Esophagus (tissue), 2 donors: ENCODE results near the gene RASGRF1. TPM values are rescaled to one million over a fixed set of nuclear protein-coding genes. Genes with fewer than 3 reads are reported as not detected.

Experiments
- H3K27ac ChIP-seq, 2 donors: one replicate each; pipeline ENCODE4 v1.5.1; 2013; ENCODE audit warnings: low read depth in 2 of 2, mild to moderate bottlenecking in 2 of 2, inconsistent platforms in 1 of 2, low read length in 1 of 2, moderate library complexity in 1 of 2
- H3K27me3 ChIP-seq, 2 donors: one replicate each; pipeline ENCODE4 v1.6.1; 2013; ENCODE audit warnings: low read length in 2 of 2, control low read depth in 1 of 2, mild to moderate bottlenecking in 1 of 2; ENCODE audit not compliant: insufficient read depth in 2 of 2, control insufficient read depth in 1 of 2
- H3K36me3 ChIP-seq, 2 donors: one replicate each; pipeline ENCODE4 v1.6.1; 2013; ENCODE audit warnings: low read length in 1 of 2; ENCODE audit not compliant: control insufficient read depth in 2 of 2, insufficient read depth in 2 of 2
- H3K4me1 ChIP-seq, 2 donors: one replicate each; pipeline ENCODE4 v1.6.1; 2013; ENCODE audit warnings: low read length in 1 of 2; ENCODE audit not compliant: control insufficient read depth in 2 of 2, insufficient read depth in 2 of 2
- H3K4me3 ChIP-seq, 2 donors: one replicate each; pipeline ENCODE4 v1.5.1; 2013; ENCODE audit warnings: low read length in 2 of 2, mild to moderate bottlenecking in 2 of 2, low read depth in 1 of 2, moderate library complexity in 1 of 2
- H3K9me3 ChIP-seq, 2 donors: one replicate each; pipeline ENCODE4 v1.6.1; 2013; ENCODE audit warnings: mild to moderate bottlenecking in 2 of 2, low read depth in 1 of 2, low read length in 1 of 2, moderate library complexity in 1 of 2; ENCODE audit not compliant: control insufficient read depth in 2 of 2, insufficient read depth in 1 of 2
- WGBS, 2 donors: extraction: QIAGEN DNeasy Blood & Tissue Kit; methylation state at CpG; one replicate each; pipeline ENCODE4 v1.1.7; 2013; 5-methylcytosine and 5-hydroxymethylcytosine counted together
- polyA plus RNA-seq, 2 donors: library from polyadenylated mRNA; stranded (reverse); fragments of 200-250 nt; gene quantifications; one replicate each; pipeline ENCODE4 v1.2.3, GENCODE V29; 2013
- donor health status: healthy with polysubstance abuse.
- donor health status: Bipolar disorder and iron deficiency.

The RASGRF1 gene
- polyA plus RNA-seq, 2 donors: 0.02 to 0.04 TPM

DNA sequence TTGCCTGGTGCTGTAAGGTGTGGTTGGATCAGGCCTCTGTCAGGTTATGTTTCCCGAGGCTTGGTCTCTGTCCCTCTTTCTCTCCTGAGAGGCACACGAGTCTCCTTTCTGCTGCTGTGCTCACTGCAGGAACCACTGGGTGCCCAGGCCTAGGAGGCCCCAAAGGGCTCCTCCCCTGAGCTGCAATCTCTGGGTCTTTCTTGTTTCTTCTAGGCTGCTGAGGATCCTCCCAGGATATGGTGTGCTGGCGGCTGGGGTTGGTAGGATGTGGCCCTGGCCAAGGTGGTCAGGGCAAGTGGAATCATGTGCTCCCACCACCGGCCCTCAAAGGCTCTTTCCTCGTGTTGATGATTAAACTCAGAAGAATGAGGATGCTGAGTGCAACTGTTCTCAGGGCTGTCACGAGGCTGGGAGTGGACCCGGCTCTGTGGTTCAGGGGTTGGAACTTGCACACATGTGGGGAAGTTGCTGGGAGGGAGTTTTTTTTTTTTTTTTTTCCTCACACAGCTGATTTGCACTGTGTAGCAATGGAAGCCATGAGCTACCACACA is 102.1 kb downstream of the RASGRF1 start:
- Histone ChIP-seq H3K4me3 (no peak overlapping the region), H3K27me3 (no peaks in the 10 kb centered on the region), H3K36me3 (no peaks in the 10 kb centered on the region), H3K27ac (peak overlapping the region; percentile 54 to 83), H3K4me1 (peaks cover 6 to 14% of the 10 kb centered on the region in 2 donors), H3K9me3 (no peaks in the 10 kb centered on the region)
- 17 to 22% methylated on average over 7 of the region's 7 CpGs for WGBS, 2 donors

DNA sequence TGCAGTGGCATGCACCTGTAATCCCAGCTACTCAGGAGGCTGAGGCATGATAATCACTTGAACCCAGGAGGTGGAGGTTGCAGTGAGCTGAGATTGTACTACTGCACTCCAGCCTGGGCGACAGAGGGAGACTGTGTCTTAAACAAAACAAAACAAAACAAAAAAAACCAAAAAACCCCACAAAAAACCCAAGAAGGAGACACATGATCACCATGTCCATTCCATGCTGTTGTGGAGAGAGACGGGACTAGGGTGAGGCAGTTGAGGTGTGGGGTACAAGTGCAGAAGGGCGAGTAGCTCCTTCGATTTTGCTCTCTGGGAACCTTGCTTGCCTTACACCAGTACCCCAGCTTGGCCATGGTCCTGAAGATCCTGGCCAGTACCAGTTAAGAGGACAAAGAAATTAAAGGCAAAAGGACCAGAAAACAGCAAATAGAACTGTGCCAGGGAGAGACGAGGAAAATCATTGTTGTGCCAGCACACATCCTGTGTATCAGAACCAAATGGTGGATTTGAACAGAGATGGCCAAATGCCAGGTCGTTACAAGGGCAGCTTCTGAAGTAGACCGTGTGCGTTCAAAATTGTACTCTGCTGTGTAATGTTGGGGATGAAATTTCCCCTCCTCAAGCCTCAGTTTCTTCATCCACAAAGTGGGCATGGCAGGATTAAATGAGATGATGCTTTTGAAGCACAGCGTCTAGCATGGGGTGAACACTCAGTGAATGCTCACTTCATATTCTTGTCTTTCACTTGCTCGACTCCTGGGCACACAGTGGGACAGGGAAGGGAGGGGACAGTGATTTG is 102.8 kb downstream of the RASGRF1 start:
- no peaks in the 10 kb centered on the region for H3K27me3 ChIP-seq
- H3K4me3 ChIP-seq: no peak overlapping the region
- H3K9me3 ChIP-seq: no peaks in the 10 kb centered on the region
- WGBS, 2 donors: 65 to 78% methylated on average over 10 of the region's 10 CpGs
- H3K36me3 ChIP-seq: no peaks in the 10 kb centered on the region
- peaks cover 6 to 12% of the 10 kb centered on the region in 2 donors for H3K4me1 ChIP-seq
- H3K27ac ChIP-seq: peak overlapping the region; percentile 54 to 83

DNA sequence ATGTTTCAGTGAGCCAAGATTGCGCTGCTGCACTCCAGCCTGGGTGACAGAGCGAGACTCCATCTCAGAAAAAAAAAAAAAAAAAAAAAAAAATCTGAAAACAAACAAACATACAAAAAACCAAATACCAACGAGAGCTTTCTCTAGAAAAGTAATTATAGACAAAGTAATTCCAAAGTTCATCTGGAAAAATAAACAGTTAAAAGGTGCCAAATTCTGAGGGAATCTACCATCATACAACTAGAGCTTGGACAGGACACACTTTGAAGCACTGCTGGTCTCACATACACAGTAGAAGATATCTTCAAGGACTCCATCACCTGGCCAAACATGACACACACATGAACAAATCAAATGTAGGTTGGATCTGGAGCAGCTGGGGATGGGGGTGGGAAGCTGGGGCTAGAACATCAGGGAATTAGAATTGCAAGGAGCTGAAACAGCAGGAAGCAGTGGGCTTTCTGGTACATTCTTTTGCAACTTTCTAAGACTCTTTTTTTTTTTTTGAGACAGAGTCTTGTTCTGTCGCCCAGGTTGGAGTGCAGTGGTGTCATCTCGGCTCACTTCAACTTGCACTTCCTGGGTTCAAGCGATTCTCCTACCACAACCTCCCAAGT is 104.6 kb downstream of the RASGRF1 start:
- Histone ChIP-seq H3K27me3 (no peaks in the 10 kb centered on the region), H3K27ac (no peak overlapping the region), H3K36me3 (no peaks in the 10 kb centered on the region), H3K9me3 (no peaks in the 10 kb centered on the region), H3K4me1 (peaks cover 6 to 8% of the 10 kb centered on the region in 2 donors), H3K4me3 (no peak overlapping the region)
- WGBS, 2 donors: 80 to 84% methylated on average over 6 of the region's 6 CpGs

DNA sequence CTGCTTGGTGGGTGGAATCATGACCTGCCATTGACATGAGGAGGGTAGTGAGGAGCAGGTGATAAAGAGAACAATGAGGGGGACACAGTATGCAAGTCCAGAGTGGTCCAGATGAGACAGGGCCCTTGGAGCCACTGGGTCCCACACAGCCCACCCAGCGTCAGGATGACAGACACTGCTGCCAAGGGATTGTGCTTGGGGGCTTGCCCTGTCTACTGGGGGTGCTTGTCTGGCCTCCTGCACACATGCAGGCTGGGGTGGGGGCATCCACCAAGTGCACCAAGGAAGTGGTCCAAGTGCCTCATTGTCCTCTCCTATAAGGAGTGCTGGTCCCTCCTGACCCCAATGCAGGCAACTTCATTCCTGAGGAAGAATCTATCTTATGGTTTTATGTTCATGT is 106.5 kb downstream of the RASGRF1 start:
- Histone ChIP-seq H3K27me3 (no peaks in the 10 kb centered on the region), H3K4me3 (no peak overlapping the region), H3K27ac (no peak overlapping the region), H3K4me1 (peaks cover 5 to 7% of the 10 kb centered on the region in 2 donors), H3K9me3 (no peaks in the 10 kb centered on the region), H3K36me3 (no peaks in the 10 kb centered on the region)
- WGBS, 2 donors: 79 to 98% methylated on average over 1 of the region's 1 CpG

DNA sequence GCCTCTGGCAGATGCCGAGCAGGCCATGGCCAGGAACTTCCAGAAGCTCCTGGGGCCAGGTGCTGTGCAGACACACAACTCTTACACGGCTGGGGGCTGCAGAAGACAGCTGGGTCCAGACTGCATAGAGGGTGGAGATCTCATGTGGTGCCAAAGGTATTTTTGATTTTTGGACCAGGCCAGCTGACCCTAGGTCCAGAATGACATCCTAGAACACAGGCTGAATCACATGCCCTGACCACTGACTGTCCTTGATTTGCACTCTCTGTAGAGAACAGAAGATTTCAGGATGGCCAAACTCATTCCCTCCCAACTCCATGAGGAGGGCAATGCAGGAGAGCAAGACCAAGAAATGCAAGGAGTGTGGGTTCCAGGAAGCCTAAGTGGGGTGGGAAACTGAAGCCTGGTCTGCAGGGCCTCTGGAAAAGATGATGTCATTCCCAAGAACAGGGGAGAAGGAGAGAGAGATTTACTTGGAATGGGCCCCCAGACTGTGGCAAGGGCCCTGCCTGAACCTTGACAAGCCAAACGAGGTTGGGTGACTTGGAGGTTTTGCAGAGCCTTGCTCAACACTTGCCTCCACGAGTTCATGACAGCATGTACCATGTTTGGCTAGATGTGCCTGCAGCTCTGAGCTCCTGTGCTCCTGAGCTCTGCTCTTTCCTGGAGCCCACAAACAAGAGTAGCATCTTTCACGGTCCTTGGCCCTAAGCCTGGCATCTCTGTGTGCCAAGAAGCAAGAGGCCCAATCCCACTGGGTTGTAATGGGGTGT is 107.2 kb downstream of the RASGRF1 start:
- Histone ChIP-seq H3K4me1 (peaks cover under 1 to 3% of the 10 kb centered on the region in 2 donors), H3K4me3 (no peak overlapping the region), H3K27ac (no peak overlapping the region), H3K27me3 (no peaks in the 10 kb centered on the region), H3K9me3 (no peaks in the 10 kb centered on the region), H3K36me3 (no peaks in the 10 kb centered on the region)
- WGBS, 2 donors: 62 to 65% methylated on average over 5 of the region's 5 CpGs

DNA sequence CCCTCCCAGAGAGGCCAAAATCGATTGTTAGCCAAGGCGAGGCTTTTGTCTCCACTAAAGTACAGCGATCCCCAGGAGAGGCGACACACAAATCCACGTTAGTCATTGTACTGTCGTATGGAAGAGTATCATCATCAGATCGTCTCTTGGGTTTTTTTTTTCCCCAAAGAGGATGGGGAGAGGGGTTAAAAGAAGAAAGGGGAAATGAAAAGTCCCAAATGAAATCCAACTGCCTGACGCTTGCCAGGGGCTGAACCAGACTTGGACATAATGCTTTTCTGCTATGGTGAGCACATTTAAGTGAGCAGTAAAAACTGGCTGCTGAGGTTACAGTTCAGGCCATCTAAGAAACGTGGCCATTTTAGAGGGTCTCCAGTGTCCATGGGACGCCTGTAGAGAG is 107.8 kb downstream of the RASGRF1 start:
- Histone ChIP-seq H3K27me3 (no peaks in the 10 kb centered on the region), H3K4me1 (no peaks in the 10 kb centered on the region), H3K9me3 (no peaks in the 10 kb centered on the region), H3K36me3 (no peaks in the 10 kb centered on the region), H3K27ac (no peak overlapping the region), H3K4me3 (no peak overlapping the region)
- 78 to 80% methylated on average over 10 of the region's 10 CpGs for WGBS, 2 donors

DNA sequence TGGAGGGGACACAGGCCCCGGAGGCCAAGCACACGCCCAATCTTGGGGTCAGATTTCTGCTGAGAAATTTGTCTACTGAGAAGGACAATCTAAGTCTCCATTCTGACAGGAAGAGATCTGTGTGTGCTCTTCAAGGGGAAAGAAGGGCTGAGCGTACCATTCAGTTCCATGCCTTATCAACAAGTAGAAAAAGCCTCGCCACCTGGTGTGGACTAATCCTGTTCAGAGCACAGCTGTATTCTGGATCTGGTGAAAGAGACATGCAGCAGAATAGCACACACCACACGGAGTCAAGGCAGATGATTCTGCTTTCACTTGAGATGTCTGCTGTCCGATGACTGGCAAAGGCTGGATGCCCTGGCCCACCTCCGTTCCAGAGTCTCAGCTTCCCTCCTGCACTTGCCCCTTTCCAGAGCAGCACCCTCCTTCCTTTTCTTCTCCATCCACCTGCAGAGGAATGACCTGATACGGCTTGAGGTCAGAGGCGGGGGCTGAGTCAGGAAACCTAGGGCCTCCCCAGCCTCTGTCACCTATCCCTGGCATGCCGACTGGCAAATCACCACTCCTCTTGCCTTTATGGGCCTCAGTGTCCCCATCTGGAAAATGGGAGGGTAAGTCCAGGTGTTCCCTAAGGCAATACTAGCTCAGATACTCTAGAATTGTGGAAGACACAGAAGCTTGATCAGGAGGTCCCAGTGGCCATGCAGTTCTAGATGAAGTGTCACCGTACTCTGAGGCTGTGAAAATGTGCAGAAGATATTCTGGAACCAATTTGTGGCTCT is 108.9 kb downstream of the RASGRF1 start:
- Histone ChIP-seq H3K9me3 (no peaks in the 10 kb centered on the region), H3K27ac (no peak overlapping the region), H3K4me1 (no peaks in the 10 kb centered on the region), H3K27me3 (no peaks in the 10 kb centered on the region), H3K4me3 (no peak overlapping the region), H3K36me3 (no peaks in the 10 kb centered on the region)
- WGBS, 2 donors: 86 to 90% methylated on average over 11 of the region's 11 CpGs

DNA sequence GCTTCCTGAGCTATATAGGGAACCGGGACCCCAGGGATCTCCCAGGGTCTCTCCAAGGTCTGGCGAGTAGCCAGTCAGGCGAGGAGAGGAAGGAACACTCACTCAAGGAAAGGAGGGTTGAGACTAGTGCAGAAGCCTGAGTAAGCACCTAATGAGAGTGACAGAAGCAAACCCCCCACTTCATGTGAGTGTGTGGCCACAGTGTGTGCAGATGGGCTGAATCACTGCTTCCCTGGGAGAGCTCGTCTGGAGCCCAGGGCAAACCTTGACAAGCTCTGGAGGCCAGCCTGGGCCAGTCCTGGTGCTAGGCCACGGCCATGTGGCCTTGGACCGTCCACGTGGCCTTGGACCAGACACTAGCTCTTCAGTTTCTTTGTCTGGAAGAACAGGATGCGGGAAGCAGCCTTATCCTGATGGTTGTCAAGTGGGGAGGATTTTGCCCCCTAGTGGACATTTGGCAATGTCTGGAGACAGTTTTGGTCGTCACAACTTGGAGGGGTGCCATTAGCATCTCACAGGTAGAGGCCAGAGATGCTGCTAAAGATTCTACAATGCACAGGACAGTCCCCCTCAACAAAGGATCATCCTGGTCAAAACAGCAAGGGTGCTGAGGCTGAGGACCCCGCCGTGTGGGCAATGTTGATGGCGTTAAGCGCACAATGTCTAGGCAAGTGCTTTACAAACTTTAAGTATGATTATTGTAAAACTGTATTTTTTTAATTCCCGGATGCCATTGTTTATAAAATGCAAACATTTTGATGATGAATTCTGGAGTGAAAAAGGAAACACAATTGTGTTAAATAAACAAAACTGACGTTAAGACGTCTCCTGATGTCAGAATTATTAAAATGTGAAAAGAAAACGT is 110.9 kb downstream of the RASGRF1 start:
- H3K27me3 ChIP-seq: no peaks in the 10 kb centered on the region
- H3K4me1 ChIP-seq: no peaks in the 10 kb centered on the region
- H3K27ac ChIP-seq: no peak overlapping the region
- no peaks in the 10 kb centered on the region for H3K9me3 ChIP-seq
- no peaks in the 10 kb centered on the region for H3K36me3 ChIP-seq
- H3K4me3 ChIP-seq: no peak overlapping the region
- WGBS, 2 donors: 51 to 54% methylated on average over 17 of the region's 17 CpGs
